GM19240 (cell line): Measurements from ENCODE around the gene NOS1.
"Not testable (repeated sequence)": the region's sequence is repeated elsewhere in the genome, so short reads cannot be mapped to it uniquely, and the experiment has no call there.

Source experiments
- DNase-seq: peaks from one replicate; pipeline ENCODE4 v3.0.0; 2011; ENCODE audit warnings: low spot score; ENCODE audit not compliant: insufficient read length

NOS1 gene

DNA sequence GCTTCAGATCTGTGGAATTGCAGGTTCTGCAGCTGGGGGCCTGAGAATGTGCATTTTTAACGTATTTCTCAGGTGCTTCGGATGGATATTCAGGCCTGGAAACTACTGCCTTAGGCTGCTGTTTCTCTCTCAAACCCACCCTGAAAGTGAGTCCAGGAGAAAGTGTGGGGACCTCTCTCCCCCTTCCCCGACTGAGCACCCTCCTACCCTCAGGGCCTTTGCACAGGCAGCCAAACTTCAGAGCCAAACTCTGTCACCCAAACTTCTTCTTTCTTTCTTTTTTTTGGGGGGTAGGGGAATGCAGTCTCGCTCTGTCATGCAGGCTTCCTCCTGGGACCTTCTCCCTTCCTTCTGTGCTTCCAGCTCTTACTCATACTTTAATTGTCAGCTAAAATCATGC is 88.7 kb downstream of the NOS1 start:
- DNase-seq, result no peak

DNA sequence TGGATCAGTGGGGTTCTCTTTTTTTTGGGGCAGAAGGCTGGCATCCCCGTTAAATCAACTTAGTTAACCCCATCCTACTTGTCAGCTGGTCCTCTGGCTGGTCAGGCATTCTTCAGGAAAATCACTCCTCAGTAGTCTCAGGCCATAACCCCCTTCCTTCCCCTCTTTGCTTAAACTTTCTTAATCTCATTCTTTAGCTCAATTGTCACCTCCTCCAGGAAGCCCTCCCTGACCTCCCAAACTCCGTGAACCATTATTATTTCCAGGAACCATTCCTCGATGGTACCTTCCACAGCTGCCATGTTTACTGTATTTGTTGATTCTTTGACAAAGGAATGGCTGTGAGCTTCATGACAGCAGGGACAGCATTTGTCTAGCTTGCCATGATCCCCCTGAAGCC is 98.7 kb downstream of the NOS1 start:
- no peak for DNase-seq

DNA sequence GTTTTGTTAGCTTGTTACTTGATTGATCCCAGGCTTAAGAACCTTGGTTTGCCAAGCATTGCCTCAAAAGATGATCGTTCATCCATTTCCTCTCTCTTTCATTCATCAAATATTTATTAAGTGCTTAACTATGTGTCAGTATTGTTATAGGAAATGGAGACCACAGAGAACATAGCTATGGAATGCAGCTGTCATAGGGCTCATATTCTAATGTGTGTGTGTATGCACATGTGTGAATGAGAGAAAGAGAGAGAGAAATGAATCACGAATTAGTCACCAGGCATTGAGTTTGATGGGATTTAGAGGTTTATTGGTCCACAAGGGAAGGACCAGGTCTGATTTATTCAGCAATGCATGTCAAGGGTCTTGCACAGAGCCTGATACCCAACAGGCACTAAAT is 100.2 kb downstream of the NOS1 start:
- DNase-seq, result no peak

DNA sequence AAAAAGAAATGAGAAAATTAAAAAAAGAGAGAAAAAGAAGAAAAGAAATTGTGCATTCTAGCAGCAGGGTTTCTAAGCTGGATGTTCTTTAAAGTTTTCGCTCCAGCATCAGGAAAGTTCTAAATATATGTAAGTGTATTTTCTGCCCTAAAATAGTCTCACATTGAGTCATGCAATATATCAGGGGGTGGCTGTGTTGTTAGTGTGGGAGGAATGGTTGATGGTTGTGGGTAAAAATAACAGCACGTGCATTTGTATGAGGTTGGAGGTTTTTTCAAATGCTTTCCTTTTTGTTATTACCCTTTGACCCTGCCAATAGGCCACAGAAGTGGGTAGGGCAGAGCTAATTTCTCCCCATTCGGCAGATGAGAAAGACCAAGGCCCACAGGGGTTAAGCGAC is 106.0 kb downstream of the NOS1 start:
- no peak for DNase-seq

DNA sequence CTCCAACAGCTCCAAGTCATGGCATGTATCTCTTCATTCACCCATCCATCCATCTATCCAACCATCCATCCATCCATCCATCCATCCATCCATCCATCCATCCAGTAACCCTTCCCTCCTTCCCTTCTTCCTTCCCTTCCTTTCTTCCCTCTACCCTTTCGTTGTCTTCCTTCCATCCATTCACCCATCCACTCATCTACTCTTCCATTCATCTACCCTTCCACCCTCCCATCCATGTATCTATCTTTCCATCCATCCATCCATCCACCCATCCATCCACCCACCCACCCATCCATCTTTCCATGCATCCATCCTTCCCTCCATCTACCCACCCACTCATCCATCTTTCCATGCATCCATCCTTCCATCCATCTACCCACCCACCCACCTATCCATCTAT is 117.9 kb downstream of the NOS1 start:
- no peak for DNase-seq

DNA sequence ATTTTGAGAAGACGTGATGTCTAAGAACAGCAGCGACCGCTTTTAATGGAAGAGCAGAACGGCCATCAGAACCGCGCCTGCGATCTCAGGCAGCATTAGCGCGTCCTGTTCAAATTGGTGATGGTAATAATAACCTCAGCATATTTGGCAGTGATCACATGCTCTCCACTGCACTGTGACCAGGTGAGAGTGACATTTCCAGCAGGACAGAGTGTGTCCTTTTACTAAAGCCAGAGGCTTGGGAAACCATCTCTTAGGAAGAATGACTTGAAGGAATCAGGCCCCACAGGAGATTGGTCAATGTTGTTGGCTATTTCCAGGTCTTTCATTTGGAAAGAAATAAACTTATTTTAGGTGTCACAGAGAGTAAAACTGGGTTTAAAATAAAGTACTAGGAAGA is 119.7 kb downstream of the NOS1 start:
- no peak for DNase-seq

DNA sequence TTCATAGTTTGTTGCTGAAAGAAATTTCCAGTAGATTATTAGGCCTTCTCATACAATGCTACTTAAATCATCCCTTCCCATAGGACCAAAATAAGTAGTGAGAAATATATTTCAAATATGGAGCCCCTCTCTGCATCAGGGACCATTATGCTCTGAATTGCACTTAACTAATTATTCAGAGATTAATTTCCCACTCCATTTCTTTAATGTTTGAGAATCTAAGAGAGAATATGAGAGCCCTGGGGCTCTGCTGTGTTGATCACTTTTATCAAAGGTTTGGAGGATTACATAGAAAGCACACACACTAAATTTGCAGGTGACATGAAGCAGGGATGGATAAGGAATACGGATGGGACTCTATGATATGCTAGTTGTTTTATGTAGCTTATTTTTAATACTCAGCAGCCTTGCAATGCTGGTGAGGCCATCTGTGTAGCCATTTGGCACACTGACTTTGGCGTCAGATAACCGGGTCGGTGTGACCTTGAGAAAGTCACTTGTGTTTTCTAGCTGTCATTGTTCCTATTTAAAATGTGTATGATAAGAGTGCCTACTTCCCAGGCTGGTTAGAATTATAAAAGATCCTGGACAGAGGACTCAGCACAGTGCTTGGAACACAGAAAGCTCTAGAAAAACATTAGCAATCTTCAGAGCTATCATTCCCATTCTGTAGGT is 121.2 kb downstream of the NOS1 start:
- DNase-seq, result no peak

DNA sequence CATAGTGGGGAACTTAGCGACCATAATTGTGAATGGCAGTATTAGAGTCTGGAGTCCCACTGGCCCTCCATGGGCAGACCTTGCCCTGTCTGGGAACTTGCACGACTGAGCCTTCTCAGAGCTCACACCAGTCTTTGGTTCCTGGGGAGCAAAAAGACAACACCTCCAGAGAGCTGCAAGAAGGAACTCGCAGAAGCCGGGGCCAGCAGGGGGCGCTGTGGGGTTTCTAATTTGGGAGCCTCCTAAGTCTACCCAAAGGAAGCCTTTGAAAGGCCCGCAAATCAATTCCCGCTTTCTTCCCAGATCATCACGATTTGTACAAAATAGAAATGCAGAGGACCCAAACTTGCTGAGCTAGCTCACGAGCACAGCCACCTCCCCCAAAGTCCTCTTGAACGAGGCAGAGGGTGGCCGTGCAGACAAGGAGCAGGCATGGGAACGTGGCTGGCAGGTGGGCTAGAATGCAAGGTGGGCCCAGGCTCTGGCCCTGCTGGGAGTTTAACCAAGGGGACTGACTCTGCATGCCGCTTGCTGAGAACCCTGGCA is 124.9 kb downstream of the NOS1 start:
- peak; percentile 44 for DNase-seq

DNA sequence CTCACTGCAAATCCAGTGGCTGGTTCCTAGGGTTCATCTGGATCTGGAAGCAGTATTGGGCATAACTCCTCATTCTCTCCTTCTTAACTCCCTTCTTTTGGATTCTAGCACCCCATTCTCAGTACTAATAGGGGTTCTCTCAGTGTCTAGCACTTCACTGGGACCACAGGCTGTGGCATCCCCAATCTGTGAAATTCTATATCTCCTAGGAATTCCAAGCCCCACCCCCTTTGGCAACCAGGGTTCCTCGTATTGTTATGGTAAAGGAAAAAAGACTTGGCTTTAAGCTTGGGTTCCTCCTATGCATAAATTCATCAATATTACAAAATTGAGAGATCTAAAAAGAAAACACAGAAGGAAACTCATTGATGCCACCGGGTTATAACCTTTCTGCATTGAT is 126.2 kb downstream of the NOS1 start:
- no peak for DNase-seq

DNA sequence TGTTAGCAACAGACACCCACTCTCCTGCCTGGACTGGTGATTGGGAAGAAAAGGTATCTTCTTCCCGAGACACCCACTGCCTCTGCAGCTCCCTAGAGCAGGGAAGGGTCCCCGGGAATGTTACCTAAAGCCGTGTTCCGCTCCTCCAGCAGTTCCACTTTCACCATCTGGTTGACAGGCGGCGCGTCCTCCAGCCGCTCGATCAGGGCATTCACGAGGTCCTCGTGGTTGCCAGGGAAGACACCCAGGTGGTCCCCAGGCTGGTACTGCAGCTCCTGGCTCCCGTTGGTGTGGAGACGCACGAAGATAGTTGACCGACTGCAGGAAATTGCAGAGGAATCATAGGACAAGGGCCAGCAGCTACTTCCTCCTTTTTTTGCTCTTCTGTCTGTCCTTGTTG is 127.0 kb downstream of the NOS1 start:
- no peak for DNase-seq

DNA sequence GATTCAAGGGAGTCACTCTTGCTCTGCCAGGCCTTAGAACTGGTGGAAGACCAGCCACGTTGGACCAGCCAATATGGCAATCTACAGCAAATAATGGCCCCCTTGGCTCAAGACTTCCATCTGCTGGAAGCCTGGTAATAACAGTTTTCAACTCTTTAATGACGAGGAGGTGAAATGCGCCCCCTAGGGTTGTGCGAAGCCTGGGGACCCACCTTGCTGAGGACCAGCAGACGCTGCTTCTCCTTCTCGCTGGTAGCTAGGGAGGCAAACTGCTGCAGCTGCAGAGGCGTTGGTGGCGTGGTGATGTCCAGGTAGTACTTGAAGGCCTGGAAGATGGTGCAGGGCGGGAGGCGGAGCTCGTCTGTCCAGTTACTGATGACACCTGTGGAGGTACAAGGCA is 129.7 kb downstream of the NOS1 start:
- DNase-seq, result no peak

DNA sequence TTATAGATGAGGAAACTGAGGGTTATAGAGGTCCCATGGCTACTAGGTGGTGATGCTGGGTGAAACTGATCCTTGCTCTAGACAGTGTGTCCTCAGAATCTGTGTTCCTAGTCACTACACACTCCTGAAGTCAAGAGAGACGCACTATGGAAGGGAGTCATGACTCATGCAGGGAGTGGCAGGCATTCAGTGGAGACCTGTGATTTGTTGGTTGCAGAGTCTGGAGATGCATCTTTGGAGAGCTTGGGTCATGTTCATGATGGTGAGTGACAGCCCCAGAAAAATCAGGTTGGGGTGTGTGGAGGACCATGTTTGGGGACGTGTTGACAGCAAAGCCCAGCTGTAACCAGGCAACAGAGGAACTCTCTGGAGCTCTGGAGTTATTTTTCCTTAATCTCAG is 133.2 kb downstream of the NOS1 start:
- DNase-seq, result no peak

DNA sequence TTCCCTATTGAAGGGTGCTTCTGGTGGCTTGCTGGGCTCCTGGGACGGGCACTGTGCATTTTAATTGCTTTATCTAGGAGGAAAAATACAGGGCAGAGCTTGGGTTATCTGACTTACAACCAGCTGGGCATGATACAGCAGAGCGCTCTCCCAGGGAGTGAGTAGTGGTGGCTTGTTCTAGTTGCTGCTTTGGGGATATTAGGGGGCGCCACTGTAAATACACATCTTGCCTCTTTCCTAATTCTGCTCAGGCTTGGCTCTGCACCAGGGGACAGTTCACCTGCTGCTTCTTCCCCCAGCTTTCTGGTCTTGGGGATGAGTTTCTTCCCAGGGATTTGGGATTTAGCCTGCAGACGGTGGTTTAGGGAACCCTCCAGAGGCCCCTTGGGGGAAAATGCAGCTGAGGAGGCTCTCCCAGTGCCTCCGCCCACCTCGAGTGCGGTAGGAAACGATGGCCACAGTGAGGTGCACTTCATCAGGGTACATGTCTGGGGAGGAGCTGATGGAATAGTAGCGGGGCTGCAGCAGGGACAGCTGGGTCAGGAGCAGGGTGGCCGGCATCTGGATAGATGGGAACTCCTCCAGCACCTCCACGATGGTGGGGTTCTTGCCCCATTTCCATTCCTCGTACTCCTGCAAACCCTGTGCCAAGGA is 134.3 kb downstream of the NOS1 start:
- no peak for DNase-seq

DNA sequence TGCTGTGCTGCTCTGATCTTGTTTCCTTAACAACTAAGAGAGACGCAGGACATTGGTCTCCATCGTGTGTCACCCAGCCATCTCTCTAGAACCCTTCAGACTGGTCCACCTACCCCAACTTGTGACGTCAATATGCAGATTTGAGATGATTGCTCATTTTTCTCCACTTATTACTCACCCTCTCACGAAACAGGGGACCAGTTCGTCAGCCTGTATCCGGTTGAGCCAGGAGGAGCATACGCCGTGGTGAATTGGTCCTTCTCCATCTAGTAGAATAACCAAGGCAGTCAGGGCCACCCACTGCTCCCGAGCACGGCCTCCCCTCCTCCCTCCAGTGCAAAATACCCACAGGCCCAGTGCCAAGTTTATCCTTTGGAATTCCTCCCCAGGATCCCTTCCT is 134.9 kb downstream of the NOS1 start:
- no peak for DNase-seq

DNA sequence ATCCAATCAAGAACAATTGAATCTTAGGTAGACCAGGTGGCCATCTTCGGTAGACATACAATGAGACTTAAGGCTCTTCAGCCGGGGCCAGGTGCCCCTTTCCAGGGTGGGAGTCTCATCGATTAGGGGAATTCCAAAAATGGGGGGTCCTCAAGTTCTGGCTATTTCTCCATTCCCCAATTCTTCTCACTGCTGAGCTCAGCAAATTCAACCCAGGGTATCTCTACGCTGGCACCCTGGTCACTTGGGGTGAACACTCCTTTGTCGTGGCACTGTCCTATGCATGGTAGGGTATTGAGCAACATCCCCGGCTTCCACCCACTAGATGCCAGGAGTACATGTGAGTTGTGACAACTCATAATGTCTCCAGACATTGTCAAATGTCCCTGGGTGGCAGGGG is 136.2 kb downstream of the NOS1 start:
- DNase-seq, result no peak

DNA sequence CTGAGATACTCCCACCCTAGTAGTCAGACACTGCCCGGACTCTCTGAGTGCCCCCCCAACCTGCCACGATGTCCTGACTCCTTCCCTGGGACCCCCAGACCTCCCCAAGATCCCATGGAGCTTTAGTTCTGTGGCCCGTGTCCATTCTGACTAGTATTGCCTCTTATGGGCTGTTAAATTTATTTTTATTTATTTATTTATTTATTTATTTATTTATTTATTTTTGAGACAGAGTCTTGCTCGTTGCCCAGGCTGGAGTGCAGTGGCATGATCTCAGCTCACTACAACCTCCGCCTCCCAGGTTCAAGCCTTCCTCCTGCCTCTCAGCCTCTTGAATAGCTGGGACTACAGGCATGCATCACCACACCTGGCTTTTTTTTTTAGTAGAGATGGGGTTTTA is 140.5 kb downstream of the NOS1 start:
- not testable (repeated sequence) for DNase-seq

DNA sequence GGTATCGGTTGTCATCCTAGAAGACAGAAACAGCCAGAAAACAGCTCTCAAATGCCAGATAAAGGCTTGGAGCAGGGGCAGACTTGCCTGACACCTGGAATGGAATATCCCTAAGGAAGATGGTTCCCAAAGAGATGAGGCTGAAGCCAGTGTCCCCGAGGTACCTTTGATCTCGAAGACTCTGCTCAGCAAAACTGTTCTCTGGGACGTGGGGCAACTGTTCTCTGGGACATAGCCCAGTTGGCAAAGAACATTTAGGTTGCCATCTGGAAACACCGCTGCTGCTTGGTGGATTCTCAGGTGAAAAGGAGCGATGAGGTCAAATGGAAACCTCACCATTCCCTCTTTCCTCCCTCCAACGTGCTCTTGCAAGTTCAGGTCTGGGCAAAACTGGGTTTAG is 143.3 kb downstream of the NOS1 start:
- DNase-seq, result no peak

DNA sequence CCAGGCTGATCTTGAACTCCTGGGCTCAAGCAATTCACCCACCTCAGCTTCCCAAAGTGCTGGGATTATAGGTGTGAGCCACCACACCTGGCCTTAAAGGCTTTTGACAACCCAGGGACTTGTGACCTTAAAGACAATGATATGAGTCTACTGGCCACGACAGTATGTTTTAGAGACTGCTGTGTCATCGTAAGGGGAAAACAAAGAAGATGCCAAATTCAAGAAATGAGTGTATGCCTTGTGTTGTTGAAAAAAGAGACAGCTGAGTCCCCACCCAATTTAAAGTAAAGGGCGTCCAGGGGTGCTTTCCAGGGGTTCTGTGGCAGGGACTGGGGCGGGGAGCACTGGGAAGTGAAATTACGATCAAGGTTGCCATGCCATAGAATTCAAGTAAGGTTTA is 144.7 kb downstream of the NOS1 start:
- DNase-seq, result no peak

DNA sequence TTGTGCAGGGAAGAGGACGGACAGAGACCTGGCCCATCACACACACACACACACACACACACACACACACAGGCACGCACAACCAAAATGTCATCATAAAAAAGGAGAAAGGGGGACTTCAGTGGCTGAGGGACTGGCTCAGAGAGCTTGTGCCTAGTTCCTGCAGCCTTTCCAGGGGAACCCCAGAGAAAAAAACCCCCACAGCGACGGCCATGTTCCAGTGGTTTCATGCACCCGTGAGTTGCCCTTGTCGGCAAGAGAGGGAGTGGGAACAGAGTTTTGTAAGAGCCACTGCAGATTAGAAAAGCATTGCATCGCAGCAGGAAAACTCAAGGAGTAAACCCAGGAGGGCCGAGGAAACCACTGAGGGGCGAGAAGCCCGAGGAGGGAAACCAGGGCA is 146.6 kb downstream of the NOS1 start:
- no peak for DNase-seq

DNA sequence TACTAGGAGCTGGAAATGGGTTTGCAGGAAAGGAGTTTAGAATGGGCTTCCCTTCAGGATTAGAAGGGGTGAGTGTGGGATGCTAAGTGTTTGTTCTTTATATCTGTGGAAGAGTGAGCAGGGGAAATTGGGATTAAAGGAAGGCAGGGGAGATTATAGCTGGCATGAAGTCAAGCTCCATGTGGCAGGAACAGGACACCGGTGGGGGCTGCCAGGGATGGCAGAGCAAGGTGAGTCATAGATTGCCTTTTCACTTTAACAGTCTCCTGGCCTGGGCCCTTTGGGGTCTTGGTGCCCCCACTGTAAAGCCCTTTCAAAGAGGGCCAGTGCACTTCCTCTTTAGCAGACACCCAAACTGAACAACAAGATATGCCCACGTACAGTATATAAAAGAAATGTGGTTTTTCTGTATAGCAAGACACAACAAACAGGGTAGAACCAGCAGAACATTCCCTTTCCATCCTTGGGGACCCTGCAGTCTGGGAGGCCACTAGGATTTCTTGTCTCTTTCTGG is 148.1 kb downstream of the NOS1 start:
- DNase-seq, result no peak

DNA sequence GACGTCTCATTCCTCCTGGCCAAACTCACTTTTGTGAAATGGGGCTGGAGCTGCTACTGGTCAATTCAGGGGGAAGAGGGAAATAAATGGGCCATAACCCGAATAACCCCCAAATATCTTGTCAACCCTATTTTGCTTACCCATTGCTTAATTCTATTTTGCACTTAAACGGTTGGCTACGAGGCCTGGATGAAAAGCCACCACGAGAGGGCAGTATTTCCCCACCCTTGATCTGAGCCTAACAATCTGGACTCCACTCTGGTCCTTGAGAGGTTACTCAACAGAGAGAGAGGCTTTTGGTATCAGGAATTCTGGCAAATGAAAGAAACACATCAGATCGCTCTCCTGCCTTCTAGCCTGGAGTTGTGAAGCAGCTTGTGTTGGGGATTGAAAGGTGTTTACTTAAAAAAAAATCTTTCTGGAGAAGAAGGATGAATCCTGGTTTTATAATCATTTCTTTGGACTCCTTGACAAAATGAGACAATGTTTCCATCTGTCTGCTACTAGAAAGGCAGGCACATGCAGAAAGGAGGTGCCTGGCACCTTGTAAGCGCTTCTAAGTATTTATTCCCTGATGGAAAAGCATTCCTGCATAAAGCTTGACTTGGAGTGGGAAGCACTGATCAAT is 148.7 kb downstream of the NOS1 start:
- DNase-seq, result peak; percentile 71

DNA sequence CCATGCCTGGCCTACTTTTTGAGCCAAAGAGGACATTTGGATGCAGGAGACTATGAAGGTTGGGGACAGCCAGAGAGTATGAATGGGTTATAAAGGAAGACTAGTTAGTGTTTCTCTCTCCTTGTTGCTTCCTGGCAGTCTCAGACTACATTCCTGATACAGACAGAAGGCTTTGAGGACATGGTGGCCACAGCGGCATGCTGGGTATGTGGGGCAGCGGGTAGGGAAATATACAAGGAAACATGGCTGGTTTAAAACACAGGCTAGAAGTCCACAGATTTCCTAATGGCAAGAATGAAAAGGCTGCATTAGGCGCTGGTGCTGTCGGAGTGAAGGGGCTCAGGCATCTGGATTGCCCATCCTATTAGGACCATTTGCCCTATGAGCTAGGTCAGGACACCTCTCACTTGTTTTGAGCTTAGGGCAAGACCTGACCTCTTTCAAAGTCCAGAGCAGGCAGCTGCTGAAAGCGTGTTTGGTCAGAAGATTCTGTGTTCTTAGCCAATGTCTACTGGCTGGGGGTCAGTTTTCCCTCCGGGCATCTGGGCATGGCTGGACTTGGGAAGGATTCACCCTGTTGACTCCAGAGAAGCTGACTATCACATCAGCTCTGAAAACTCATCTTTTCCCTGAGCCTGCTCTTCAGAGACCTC is 151.0 kb downstream of the NOS1 start:
- DNase-seq, result no peak
